IPS-11a (cell line): ENCODE data around the gene BAZ1B.
"Not testable (repeated sequence)": the region's sequence is repeated elsewhere in the genome, so short reads cannot be mapped to it uniquely, and the experiment has no call there.

Experiments used
- H3K4me3 ChIP-seq: one replicate; pipeline ENCODE4 v1.5.1; 2013; ENCODE audit warnings: low read depth, low read length, control low read depth

The BAZ1B gene

GRCh38 chr7:73447121-73447733 is 74.9 kb downstream of the BAZ1B start:
- no peak overlapping the region for H3K4me3 ChIP-seq

DNA sequence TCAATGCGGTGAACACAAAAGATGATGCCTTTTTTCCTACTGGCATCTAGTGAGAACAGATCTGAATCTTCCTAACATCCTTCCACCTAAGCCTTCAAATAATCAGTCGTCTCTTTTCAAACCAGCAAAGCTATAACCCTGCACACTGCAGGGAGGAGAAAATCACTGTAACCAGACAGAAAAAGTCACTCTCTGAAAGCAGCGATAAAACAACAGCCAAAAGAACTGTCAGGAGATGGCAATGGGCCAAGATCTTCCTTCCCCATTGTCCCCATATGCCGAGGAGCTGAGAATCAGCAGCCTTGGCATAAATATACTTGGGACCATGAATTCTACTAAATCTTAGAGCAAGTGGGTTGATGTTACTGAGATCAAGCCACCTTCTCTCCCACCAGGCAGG is 75.4 kb downstream of the BAZ1B start:
- no peak overlapping the region for H3K4me3 ChIP-seq

GRCh38 chr7:73443548-73444255 is 78.4 kb downstream of the BAZ1B start:
- H3K4me3 ChIP-seq = no peak overlapping the region

GRCh38 chr7:73442903-73443500 is 79.1 kb downstream of the BAZ1B start:
- no peak overlapping the region for H3K4me3 ChIP-seq

GRCh38 chr7:73442222-73442902 is 79.7 kb downstream of the BAZ1B start:
- H3K4me3 ChIP-seq = no peak overlapping the region

DNA sequence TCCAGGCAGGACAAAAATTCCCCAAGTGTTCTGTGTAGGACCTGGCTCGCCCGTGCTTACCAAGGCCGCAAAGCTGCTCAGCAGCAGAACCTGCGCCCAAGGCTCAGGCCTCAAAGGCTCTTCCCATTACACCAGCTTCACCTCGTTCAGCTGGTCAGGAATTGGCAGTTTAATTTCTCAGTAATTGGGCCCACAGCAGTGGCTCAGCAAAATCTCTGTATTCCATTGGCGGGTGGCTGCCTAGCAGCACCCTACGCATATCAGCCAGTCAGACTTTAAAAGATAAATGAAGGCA is 82.7 kb downstream of the BAZ1B start:
- no peak overlapping the region for H3K4me3 ChIP-seq

DNA sequence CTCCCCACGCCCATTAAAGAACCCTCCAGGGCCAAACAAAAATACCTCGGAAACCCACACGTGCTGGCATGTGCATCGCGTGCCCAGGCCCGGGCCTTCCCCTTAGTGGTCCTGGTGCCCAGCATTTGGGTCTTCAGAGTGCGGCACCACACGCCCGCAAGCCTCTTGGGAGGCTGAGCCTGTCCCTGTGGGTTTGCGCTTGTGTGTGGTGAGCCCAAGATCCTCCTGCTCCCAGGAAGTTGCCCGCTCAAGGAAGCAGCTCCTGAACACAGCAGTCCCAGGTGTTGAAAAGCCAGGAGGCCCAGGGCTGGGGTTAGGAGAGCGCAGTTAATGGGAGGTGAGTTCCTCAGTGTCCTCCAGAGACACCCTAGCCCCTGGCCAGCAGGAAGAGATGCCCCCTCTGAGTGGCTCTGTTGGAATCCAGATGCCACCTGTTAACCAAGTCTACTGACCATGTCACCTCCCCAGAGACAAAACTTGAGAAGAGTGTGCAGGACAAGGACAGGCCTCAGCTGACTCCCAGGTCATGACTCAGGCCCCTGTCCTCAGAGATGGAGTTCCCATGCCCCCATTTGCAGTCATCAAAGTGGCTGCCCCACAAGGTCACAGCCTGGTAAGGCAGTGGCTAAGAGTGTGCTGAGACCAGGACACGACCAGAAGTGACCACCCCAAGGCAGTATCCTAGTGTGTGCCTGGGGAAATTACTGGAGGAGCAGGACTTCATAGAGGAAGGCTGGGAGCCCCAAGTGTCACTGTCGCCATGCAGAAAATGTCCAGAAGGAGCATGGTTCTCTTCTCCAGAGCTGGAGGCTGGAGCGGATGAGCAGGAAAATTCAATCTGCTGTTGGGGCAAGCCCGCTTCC is 83.3 kb downstream of the BAZ1B start:
- no peak overlapping the region for H3K4me3 ChIP-seq

- H3K4me3 ChIP-seq = no peak overlapping the region
Measured at GRCh38 chr7:73437621-73438416, 84.3 kb downstream of the BAZ1B start.

DNA sequence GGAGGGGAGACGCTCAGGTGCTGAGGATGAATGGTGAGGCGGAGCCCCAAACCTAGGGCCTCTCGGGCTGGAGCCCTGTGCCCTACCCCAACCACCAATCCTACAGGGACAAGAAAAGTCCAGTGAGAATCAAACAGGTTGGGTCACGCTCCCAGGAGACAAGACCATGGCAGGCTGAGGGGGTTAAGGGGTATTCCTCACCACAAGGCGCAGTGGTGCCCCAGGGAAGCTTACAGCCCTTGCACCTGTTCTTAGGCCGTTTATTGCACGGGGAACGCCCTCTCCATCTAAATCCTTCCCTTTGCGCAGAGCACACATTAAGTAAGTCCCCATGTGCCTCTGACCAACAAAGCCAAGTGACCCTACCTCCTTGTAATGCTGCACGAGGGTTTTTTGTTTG is 85.0 kb downstream of the BAZ1B start:
- no peak overlapping the region for H3K4me3 ChIP-seq

GRCh38 chr7:73436031-73436929 is 85.8 kb downstream of the BAZ1B start:
- no peak overlapping the region for H3K4me3 ChIP-seq

- no peak overlapping the region for H3K4me3 ChIP-seq
Measured at GRCh38 chr7:73435471-73436009, 86.6 kb downstream of the BAZ1B start.

- H3K4me3 ChIP-seq = no peak overlapping the region
Measured at GRCh38 chr7:73434701-73435069, 87.4 kb downstream of the BAZ1B start.

GRCh38 chr7:73433924-73434700 is 88.0 kb downstream of the BAZ1B start:
- peak overlapping the region; percentile 20 for H3K4me3 ChIP-seq

DNA sequence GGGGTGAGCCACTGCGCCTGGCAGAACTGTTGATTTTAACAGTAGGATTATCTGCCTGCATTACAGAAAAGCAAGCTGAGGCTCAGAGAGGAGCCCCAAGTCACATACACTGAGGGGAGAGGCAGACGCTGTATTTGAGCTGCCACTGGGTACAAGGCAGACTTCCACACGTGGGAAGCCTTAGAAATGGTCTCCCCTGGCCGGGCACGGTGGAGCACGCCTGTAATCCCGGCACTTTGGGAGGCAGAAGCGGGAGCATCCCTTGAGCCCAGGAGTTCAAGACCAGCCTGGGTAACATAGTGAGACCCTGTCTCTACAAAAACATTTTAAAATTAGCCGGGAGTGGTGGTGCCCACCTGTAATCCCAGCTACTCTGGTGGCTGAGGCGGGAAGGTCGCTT is 89.4 kb downstream of the BAZ1B start:
- no peak overlapping the region for H3K4me3 ChIP-seq

- no peak overlapping the region for H3K4me3 ChIP-seq
Measured at GRCh38 chr7:73431041-73431835, 90.9 kb downstream of the BAZ1B start.

DNA sequence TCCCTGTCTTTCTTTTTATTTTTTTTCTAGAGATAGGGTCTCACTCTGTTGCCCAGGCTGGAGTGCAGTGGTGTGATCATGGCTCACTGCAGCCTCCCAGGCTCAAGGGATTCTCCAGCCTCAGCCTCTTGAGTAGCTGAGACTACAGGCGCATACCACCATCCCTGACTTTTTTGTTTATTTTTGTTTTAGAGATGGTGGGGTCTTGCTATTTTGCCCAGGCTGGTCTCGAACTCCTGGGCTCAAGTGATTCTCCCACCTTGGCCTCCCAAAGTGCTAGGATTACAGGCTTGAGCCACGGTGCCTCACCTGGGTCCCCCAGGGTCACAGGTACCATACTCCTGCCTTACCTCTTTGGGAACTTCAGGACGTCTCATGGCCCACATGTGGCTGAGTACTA is 91.6 kb downstream of the BAZ1B start:
- not testable (repeated sequence) for H3K4me3 ChIP-seq
